ENCODE data around the gene APEH. TPM values are rescaled to one million over a fixed set of nuclear protein-coding genes. Genes with fewer than 3 reads are reported as not detected.
"Not testable (repeated sequence)": the region's sequence is repeated elsewhere in the genome, so short reads cannot be mapped to it uniquely, and the experiment has no call there.

APEH gene
- total RNA-seq, 1 donor from 2014 or later: 80.8 TPM

DNA sequence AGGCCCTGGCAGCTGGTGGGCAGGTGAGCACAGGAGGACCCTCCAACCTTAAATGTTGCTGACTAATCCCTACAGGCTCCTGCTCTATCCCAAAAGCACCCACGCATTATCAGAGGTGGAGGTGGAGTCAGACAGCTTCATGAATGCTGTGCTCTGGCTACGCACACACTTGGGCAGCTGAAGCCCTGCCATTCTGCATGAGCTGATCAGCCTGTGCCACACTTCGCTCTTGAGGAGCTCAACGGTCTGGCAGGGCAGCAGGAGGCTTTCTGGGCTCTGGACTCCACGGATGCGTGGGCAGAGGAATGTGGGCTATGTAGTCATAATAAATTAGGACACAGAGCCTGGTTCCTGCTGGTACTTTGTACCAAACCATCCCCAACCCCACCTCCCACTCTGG, 9.0 kb downstream of the APEH start:
- Histone ChIP-seq H3K79me2 (ENCODE audit: insufficient read depth, low read length) (no peaks in the 10 kb centered on the region), H3K4me1 (ENCODE audit: insufficient read depth, low read length) (peaks cover 3% of the 10 kb centered on the region), H2AFZ (ENCODE audit: low read depth, low read length) (no peak overlapping the region), H3K4me2 (ENCODE audit: low read length) (no peak overlapping the region), H3K4me3 (ENCODE audit: insufficient read depth, low read depth, low read length) (no peak overlapping the region), H3K36me3 (ENCODE audit: insufficient read depth, low read length) (peaks cover 15% of the 10 kb centered on the region), H3K27me3 (ENCODE audit: insufficient read depth, low read length) (peaks cover 3% of the 10 kb centered on the region), H3K27ac (ENCODE audit: low read depth, low read length) (no peak overlapping the region), H3K9me3 (ENCODE audit: insufficient read depth, low read depth, low read length) (no peaks in the 10 kb centered on the region), H3K9ac (ENCODE audit: low read length) (no peak overlapping the region), H4K20me1 (ENCODE audit: insufficient read depth, low read length) (peaks cover 20% of the 10 kb centered on the region)
- H3K9me3 Mint-ChIP-seq (ENCODE audit: unreplicated experiment): no peaks in the 10 kb centered on the region
- H3K27me3 Mint-ChIP-seq (ENCODE audit: low read depth, unreplicated experiment): no peaks in the 10 kb centered on the region
- no peak for DNase-seq (ENCODE audit: low read depth)
- no peak for FAIRE-seq
- no peak overlapping the region for H3K27ac Mint-ChIP-seq (ENCODE audit: unreplicated experiment)
- H3K4me3 Mint-ChIP-seq (ENCODE audit: unreplicated experiment): no peak overlapping the region
- peaks cover 16% of the 10 kb centered on the region for H3K36me3 Mint-ChIP-seq (ENCODE audit: low read depth, unreplicated experiment)
- no peaks in the 10 kb centered on the region for H3K4me1 Mint-ChIP-seq (ENCODE audit: low read depth, unreplicated experiment)
- TF ChIP-seq EZH2 (IDR thresholded peaks at IDR 0.05; ENCODE audit: insufficient read depth, low read length): no peak
- TF ChIP-seq, protein P1, sequence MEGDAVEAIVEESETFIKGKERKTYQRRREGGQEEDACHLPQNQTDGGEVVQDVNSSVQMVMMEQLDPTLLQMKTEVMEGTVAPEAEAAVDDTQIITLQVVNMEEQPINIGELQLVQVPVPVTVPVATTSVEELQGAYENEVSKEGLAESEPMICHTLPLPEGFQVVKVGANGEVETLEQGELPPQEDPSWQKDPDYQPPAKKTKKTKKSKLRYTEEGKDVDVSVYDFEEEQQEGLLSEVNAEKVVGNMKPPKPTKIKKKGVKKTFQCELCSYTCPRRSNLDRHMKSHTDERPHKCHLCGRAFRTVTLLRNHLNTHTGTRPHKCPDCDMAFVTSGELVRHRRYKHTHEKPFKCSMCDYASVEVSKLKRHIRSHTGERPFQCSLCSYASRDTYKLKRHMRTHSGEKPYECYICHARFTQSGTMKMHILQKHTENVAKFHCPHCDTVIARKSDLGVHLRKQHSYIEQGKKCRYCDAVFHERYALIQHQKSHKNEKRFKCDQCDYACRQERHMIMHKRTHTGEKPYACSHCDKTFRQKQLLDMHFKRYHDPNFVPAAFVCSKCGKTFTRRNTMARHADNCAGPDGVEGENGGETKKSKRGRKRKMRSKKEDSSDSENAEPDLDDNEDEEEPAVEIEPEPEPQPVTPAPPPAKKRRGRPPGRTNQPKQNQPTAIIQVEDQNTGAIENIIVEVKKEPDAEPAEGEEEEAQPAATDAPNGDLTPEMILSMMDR (IDR thresholded peaks at IDR 0.05; ENCODE audit: insufficient read depth, low read depth, low read length): no peak

DNA sequence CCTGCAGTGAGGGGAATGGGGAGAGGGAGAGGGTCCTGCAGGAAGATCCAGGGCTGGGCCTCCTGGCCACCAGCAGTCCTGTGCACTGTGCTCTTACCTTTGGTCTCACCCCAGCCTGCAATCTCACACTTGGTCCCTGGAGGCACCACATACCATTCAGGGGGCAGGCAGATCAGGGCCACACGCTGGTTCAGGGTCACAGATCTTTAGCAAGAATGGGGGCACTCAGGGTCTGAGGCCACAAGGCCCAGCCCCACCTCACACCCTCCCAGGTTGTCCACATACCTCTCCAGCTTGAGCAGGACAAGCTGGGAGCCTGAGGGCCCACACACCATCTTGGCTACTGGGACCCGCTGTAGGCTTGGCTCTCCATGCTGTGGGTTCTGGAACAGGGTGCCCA, 10.3 kb downstream of the APEH start:
- H3K27me3 ChIP-seq (ENCODE audit: insufficient read depth, low read length); H3K9ac ChIP-seq (ENCODE audit: low read length); H3K4me2 ChIP-seq (ENCODE audit: low read length); H3K4me3 Mint-ChIP-seq (ENCODE audit: unreplicated experiment); H3K27me3 Mint-ChIP-seq (ENCODE audit: low read depth, unreplicated experiment); H3K79me2 ChIP-seq (ENCODE audit: insufficient read depth, low read length); FAIRE-seq; H3K4me1 Mint-ChIP-seq (ENCODE audit: low read depth, unreplicated experiment); H3K4me1 ChIP-seq (ENCODE audit: insufficient read depth, low read length); H3K27ac ChIP-seq (ENCODE audit: low read depth, low read length); H3K4me3 ChIP-seq (ENCODE audit: insufficient read depth, low read depth, low read length); H3K9me3 Mint-ChIP-seq (ENCODE audit: unreplicated experiment); H3K9me3 ChIP-seq (ENCODE audit: insufficient read depth, low read depth, low read length); DNase-seq (ENCODE audit: low read depth); H4K20me1 ChIP-seq (ENCODE audit: insufficient read depth, low read length); H2AFZ ChIP-seq (ENCODE audit: low read depth, low read length); H3K27ac Mint-ChIP-seq (ENCODE audit: unreplicated experiment): not testable (repeated sequence)
- H3K36me3 ChIP-seq (ENCODE audit: insufficient read depth, low read length): peaks cover 12% of the 10 kb centered on the region
- peaks cover 14% of the 10 kb centered on the region for H3K36me3 Mint-ChIP-seq (ENCODE audit: low read depth, unreplicated experiment)

DNA sequence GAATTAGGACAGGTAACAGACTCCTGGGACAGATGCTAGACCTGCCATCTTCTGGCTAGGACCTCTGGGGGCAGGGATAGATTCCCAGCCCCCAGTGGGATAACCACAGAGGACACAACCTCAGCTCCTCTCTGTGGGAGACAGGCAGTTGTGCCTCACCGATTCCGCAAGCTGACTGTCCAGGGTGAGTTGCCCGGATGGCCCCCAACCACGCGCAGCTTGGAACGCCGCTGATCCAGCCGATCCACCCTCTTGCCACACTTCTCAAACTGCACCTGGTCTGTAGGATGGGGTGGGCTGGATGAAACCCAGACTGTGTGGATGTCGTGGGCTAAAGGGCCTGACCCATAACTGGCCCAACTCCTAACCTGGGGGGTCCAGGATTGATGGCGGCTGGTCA, 11.0 kb downstream of the APEH start:
- FAIRE-seq; DNase-seq (ENCODE audit: low read depth); H3K36me3 Mint-ChIP-seq (ENCODE audit: low read depth, unreplicated experiment); H4K20me1 ChIP-seq (ENCODE audit: insufficient read depth, low read length); H3K79me2 ChIP-seq (ENCODE audit: insufficient read depth, low read length); H3K27ac ChIP-seq (ENCODE audit: low read depth, low read length); H3K4me3 ChIP-seq (ENCODE audit: insufficient read depth, low read depth, low read length); H3K4me2 ChIP-seq (ENCODE audit: low read length); H3K27me3 Mint-ChIP-seq (ENCODE audit: low read depth, unreplicated experiment); H3K4me1 Mint-ChIP-seq (ENCODE audit: low read depth, unreplicated experiment); H3K9me3 Mint-ChIP-seq (ENCODE audit: unreplicated experiment); H3K9ac ChIP-seq (ENCODE audit: low read length); H3K9me3 ChIP-seq (ENCODE audit: insufficient read depth, low read depth, low read length); H3K27ac Mint-ChIP-seq (ENCODE audit: unreplicated experiment); H3K27me3 ChIP-seq (ENCODE audit: insufficient read depth, low read length); H3K4me1 ChIP-seq (ENCODE audit: insufficient read depth, low read length); H2AFZ ChIP-seq (ENCODE audit: low read depth, low read length): not testable (repeated sequence)
- H3K4me3 Mint-ChIP-seq (ENCODE audit: unreplicated experiment): peak overlapping the region; percentile 27
- H3K36me3 ChIP-seq (ENCODE audit: insufficient read depth, low read length): peaks cover 11% of the 10 kb centered on the region

DNA sequence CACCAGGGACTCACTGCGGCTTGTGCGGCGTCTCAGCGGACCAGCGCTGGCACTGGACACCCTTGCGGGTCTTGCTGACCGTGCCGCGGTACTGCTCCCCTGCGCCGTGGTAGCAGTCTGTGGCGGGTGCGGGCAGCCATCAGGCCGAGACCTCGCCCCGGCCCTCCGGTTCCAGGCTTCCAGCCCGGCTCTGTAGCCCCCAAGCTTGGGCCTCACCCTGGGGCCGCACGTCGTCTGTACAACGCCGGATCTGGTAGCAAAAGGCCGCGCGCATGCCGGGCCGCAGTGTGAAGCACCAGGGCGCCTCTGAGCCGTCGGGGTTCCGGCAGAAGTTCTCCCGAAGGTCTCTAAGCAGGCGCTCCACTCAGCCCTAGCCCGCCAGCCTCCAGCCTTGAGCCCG, 11.7 kb downstream of the APEH start:
- not testable (repeated sequence) for H3K4me3 Mint-ChIP-seq (ENCODE audit: unreplicated experiment); H3K9me3 ChIP-seq (ENCODE audit: insufficient read depth, low read depth, low read length); H3K9me3 Mint-ChIP-seq (ENCODE audit: unreplicated experiment); DNase-seq (ENCODE audit: low read depth); H3K27me3 ChIP-seq (ENCODE audit: insufficient read depth, low read length); H3K27ac Mint-ChIP-seq (ENCODE audit: unreplicated experiment); H3K27ac ChIP-seq (ENCODE audit: low read depth, low read length); H3K4me3 ChIP-seq (ENCODE audit: insufficient read depth, low read depth, low read length); H3K36me3 Mint-ChIP-seq (ENCODE audit: low read depth, unreplicated experiment); FAIRE-seq; H3K9ac ChIP-seq (ENCODE audit: low read length); H3K4me1 Mint-ChIP-seq (ENCODE audit: low read depth, unreplicated experiment); H3K4me2 ChIP-seq (ENCODE audit: low read length); H3K27me3 Mint-ChIP-seq (ENCODE audit: low read depth, unreplicated experiment); H2AFZ ChIP-seq (ENCODE audit: low read depth, low read length); H4K20me1 ChIP-seq (ENCODE audit: insufficient read depth, low read length); H3K36me3 ChIP-seq (ENCODE audit: insufficient read depth, low read length)
- Histone ChIP-seq H3K4me1 (ENCODE audit: insufficient read depth, low read length) (peaks cover 11% of the 10 kb centered on the region), H3K79me2 (ENCODE audit: insufficient read depth, low read length) (peaks cover 14% of the 10 kb centered on the region)

DNA sequence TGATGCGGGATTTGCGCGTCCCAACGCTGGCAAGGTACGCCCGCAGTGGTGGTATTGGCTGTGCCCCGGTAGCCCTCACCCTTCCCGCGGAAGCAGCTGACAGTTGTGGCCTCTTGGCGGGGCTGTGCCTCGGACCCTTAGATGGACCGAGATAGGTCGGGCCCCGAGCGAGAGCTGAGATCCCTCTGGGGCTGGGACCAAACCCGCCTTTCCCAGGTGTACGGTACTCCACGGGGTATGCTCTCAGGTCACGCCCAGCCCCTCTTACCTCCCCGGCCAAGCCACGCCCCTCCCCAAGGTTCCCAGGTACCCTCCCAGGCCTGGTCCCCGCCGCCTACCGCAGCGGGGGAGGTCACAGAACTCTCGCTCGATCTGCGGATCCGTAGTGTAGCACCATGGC, 12.2 kb downstream of the APEH start:
- H3K4me1 ChIP-seq (ENCODE audit: insufficient read depth, low read length): peaks cover 11% of the 10 kb centered on the region
- not testable (repeated sequence) for H3K9me3 ChIP-seq (ENCODE audit: insufficient read depth, low read depth, low read length); FAIRE-seq; H3K27ac Mint-ChIP-seq (ENCODE audit: unreplicated experiment); H3K4me3 ChIP-seq (ENCODE audit: insufficient read depth, low read depth, low read length); H3K4me3 Mint-ChIP-seq (ENCODE audit: unreplicated experiment); H4K20me1 ChIP-seq (ENCODE audit: insufficient read depth, low read length); H3K27me3 Mint-ChIP-seq (ENCODE audit: low read depth, unreplicated experiment); DNase-seq (ENCODE audit: low read depth); H3K4me1 Mint-ChIP-seq (ENCODE audit: low read depth, unreplicated experiment); H3K9me3 Mint-ChIP-seq (ENCODE audit: unreplicated experiment); H3K36me3 ChIP-seq (ENCODE audit: insufficient read depth, low read length); H2AFZ ChIP-seq (ENCODE audit: low read depth, low read length); H3K27ac ChIP-seq (ENCODE audit: low read depth, low read length); H3K36me3 Mint-ChIP-seq (ENCODE audit: low read depth, unreplicated experiment); H3K27me3 ChIP-seq (ENCODE audit: insufficient read depth, low read length)
- peak overlapping the region; percentile 74 for H3K4me2 ChIP-seq (ENCODE audit: low read length)
- H3K9ac ChIP-seq (ENCODE audit: low read length): peak overlapping the region; percentile 31
- H3K79me2 ChIP-seq (ENCODE audit: insufficient read depth, low read length): peaks cover 17% of the 10 kb centered on the region

Measured in astrocyte (in vitro differentiated cells and primary cell).